Panc1 (cell line): ENCODE data around the gene COL23A1.

ENCODE experiments used
- POLR2AphosphoS5 ChIP-seq: IDR thresholded peaks from 2 replicates; pipeline ENCODE4 v1.6.1; 2012; ENCODE audit warnings: mild to moderate bottlenecking, low read depth, low read length, moderate library complexity
- SIN3A ChIP-seq: IDR thresholded peaks from 2 replicates; pipeline ENCODE4 v1.6.1; 2012; ENCODE audit warnings: low read depth, mild to moderate bottlenecking, low read length, moderate library complexity, borderline replicate concordance; ENCODE audit not compliant: insufficient read depth
- TCF7L2 ChIP-seq: IDR thresholded peaks from 2 replicates; pipeline ENCODE4 v1.6.1; 2011; ENCODE audit warnings: mild to moderate bottlenecking, low read depth, low read length, inconsistent platforms
- TF ChIP-seq, protein P1 (sequence below): fragments of 450-650 bp; IDR thresholded peaks from 2 replicates; pipeline ENCODE4 v1.5.1; 2017; ENCODE audit warnings: mild to moderate bottlenecking

DNA sequence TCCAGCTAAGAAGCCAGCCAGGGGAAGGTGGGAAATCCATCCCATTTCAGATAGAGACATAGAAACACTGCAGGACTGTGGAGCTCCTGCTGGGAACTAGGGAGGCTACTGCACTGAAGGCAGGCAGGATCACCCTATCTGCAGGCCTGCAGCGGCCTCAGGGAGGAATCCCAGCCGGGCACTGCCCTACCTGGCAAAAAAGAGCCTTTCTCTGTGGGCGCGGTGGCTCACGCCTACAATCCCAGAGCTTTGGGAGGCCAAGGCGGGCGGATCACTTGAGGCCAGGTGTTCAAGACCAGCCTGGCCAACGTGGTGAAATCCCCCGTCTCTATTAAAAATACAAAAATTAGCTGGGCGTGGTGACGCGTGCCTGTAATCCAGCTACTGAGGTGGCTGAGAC is 286.2 kb downstream of the COL23A1 start:
- TF ChIP-seq SIN3A (no peak), TCF7L2 (no peak), POLR2AphosphoS5 (no peak)
- TF ChIP-seq, protein P1, sequence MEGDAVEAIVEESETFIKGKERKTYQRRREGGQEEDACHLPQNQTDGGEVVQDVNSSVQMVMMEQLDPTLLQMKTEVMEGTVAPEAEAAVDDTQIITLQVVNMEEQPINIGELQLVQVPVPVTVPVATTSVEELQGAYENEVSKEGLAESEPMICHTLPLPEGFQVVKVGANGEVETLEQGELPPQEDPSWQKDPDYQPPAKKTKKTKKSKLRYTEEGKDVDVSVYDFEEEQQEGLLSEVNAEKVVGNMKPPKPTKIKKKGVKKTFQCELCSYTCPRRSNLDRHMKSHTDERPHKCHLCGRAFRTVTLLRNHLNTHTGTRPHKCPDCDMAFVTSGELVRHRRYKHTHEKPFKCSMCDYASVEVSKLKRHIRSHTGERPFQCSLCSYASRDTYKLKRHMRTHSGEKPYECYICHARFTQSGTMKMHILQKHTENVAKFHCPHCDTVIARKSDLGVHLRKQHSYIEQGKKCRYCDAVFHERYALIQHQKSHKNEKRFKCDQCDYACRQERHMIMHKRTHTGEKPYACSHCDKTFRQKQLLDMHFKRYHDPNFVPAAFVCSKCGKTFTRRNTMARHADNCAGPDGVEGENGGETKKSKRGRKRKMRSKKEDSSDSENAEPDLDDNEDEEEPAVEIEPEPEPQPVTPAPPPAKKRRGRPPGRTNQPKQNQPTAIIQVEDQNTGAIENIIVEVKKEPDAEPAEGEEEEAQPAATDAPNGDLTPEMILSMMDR, result no peak
